CD14-positive monocyte (primary cell): ENCODE data around the gene LTBP2. TPM values are rescaled to one million over a fixed set of nuclear protein-coding genes. Genes with fewer than 3 reads are reported as not detected.

Experiments
- DNase-seq, 3 donors: peaks; one replicate each; pipeline ENCODE4 v3.0.0-alpha.2; 2011 to 2022
- H2AFZ ChIP-seq: 2 replicates; pipeline ENCODE4 v1.6.0; 2012; ENCODE audit warnings: mild to moderate bottlenecking, low read depth, low read length, inconsistent platforms; ENCODE audit not compliant: insufficient read depth, poor library complexity, severe bottlenecking
- H3K27ac ChIP-seq, 2 donors: 1 replicate in 1 of 2; 2 replicates in 1 of 2; pipeline ENCODE4 v1.5.1; 2012 to 2013; ENCODE audit warnings: low read length in 2 of 2, control low read depth in 1 of 2, inconsistent platforms in 1 of 2, low read depth in 1 of 2, mild to moderate bottlenecking in 1 of 2
- H3K27me3 ChIP-seq, 2 donors: one replicate each; pipeline versions ENCODE4 v1.6.0 to v1.6.1; 2011 to 2013; ENCODE audit warnings: low read length in 2 of 2; ENCODE audit not compliant: control insufficient read depth in 2 of 2, insufficient read depth in 2 of 2
- H3K36me3 ChIP-seq, 2 donors: replicated peaks in 1 of 2; 1 replicate in 1 of 2; 2 replicates in 1 of 2; pipeline versions ENCODE4 v1.5.1 to v1.6.1; 2012 to 2013; ENCODE audit warnings: low read length in 2 of 2, control low read depth in 1 of 2, inconsistent platforms in 1 of 2, mild to moderate bottlenecking in 1 of 2; ENCODE audit not compliant: insufficient read depth in 2 of 2, control insufficient read depth in 1 of 2
- H3K4me1 ChIP-seq, 2 donors: 1 replicate in 1 of 2; 2 replicates in 1 of 2; pipeline versions ENCODE4 v1.5.1 to v1.6.1; 2012 to 2013; ENCODE audit warnings: low read length in 2 of 2, control low read depth in 1 of 2, inconsistent platforms in 1 of 2, mild to moderate bottlenecking in 1 of 2, moderate library complexity in 1 of 2; ENCODE audit not compliant: insufficient read depth in 2 of 2, control insufficient read depth in 1 of 2
- H3K4me2 ChIP-seq: replicated peaks from 2 replicates; pipeline ENCODE3; 2012; ENCODE audit warnings: low read length, moderate library complexity, mild to moderate bottlenecking; ENCODE audit not compliant: poor library complexity, severe bottlenecking; ENCODE audit errors: extremely low read depth
- H3K4me3 ChIP-seq, 3 experiments: fragments of 200-600 bp in 1 of 3; sonication (generic) in 1 of 3; replicated peaks in 1 of 3; 1 replicate in 2 of 3; 2 replicates in 1 of 3; pipeline ENCODE4 v1.5.1; 2011 to 2013; ENCODE audit warnings: low read length in 3 of 3, mild to moderate bottlenecking in 3 of 3, control low read depth in 2 of 3, low read depth in 2 of 3, inconsistent platforms in 1 of 3, moderate library complexity in 1 of 3
- H3K79me2 ChIP-seq: 2 replicates; pipeline ENCODE4 v1.6.0; 2012; ENCODE audit warnings: mild to moderate bottlenecking, control low read depth, inconsistent platforms, low read length, moderate library complexity; ENCODE audit not compliant: insufficient read depth
- H3K9ac ChIP-seq: 2 replicates; pipeline ENCODE4 v1.6.0; 2017; ENCODE audit warnings: low read length, mild to moderate bottlenecking; ENCODE audit not compliant: insufficient read depth, poor library complexity, severe bottlenecking
- H3K9me3 ChIP-seq, 2 donors: replicated peaks in 1 of 2; 1 replicate in 1 of 2; 2 replicates in 1 of 2; pipeline versions ENCODE4 v1.5.1 to v1.6.1; 2012 to 2013; ENCODE audit warnings: low read length in 2 of 2, control low read depth in 1 of 2; ENCODE audit not compliant: control insufficient read depth in 1 of 2, insufficient read depth in 1 of 2
- H4K20me1 ChIP-seq: 2 replicates; pipeline ENCODE4 v1.6.0; 2012; ENCODE audit warnings: mild to moderate bottlenecking, low read length, control low read depth, moderate library complexity; ENCODE audit not compliant: insufficient read depth
- H3K27ac Mint-ChIP-seq, 7 donors: one replicate each; pipeline ENCODE4 v1.8.0; 2020; ENCODE audit warnings: mild to moderate bottlenecking in 7 of 7, mixed read lengths in 7 of 7, moderate library complexity in 6 of 7, inconsistent platforms in 2 of 7
- H3K27me3 Mint-ChIP-seq, 3 donors: one replicate each; pipeline ENCODE4 v1.8.0; 2021 to 2022; ENCODE audit warnings: low read depth in 3 of 3, mild to moderate bottlenecking in 3 of 3, mixed read lengths in 3 of 3, moderate library complexity in 3 of 3, inconsistent platforms in 1 of 3
- H3K36me3 Mint-ChIP-seq, 2 donors: one replicate each; pipeline ENCODE4 v1.8.0; 2020; ENCODE audit warnings: mixed read lengths in 2 of 2, inconsistent platforms in 1 of 2, mild to moderate bottlenecking in 1 of 2
- H3K4me1 Mint-ChIP-seq: one replicate; pipeline ENCODE4 v1.8.0; 2020; ENCODE audit warnings: mild to moderate bottlenecking, mixed read lengths
- H3K4me3 Mint-ChIP-seq, 2 donors: one replicate each; pipeline ENCODE4 v1.8.0; 2020; ENCODE audit warnings: mild to moderate bottlenecking in 2 of 2, mixed read lengths in 2 of 2, moderate library complexity in 1 of 2
- H3K9me3 Mint-ChIP-seq, 7 donors: one replicate each; pipeline ENCODE4 v1.8.0; 2020 to 2022; ENCODE audit warnings: mixed read lengths in 7 of 7, mild to moderate bottlenecking in 6 of 7, moderate library complexity in 6 of 7, inconsistent platforms in 2 of 7
- WGBS: methylation state at CpG from one replicate; pipeline ENCODE4 v1.1.5; 2013; ENCODE audit warnings: missing lambda C conversion rate; ENCODE audit not compliant: insufficient coverage; 5-methylcytosine and 5-hydroxymethylcytosine counted together
- intact Hi-C, 2 donors: fragments of 100-400 bp; cut with micrococcal nuclease; formaldehyde crosslinking; loops; one replicate each; pipeline versions ENCODE4 v1.15.0 to v1.15.1; 2023
- polyA plus RNA-seq, 3 donors: library from polyadenylated mRNA; depleted of rRNA in 1 of 3; unstranded in 2 of 3; stranded (reverse) in 1 of 3; fragments of 300-500 nt in 2 of 3; fragments of >200 nt in 1 of 3; fragmentation: Illumina TruSeq in 2 of 3; gene quantifications; 1 replicate in 2 of 3; 2 replicates in 1 of 3; pipeline ENCODE4 v1.2.3, GENCODE V29; 2012 to 2021
- TF ChIP-seq, protein P1 (sequence below): fragments of 200-600 bp; IDR thresholded peaks from one replicate; pipeline ENCODE4 v1.8.0; 2022; ENCODE audit warnings: antibody characterized with exemption, mild to moderate bottlenecking

LTBP2 gene
- polyA plus RNA-seq, 3 donors, result 0.04 to 0.24 (median 0.11) TPM

DNA sequence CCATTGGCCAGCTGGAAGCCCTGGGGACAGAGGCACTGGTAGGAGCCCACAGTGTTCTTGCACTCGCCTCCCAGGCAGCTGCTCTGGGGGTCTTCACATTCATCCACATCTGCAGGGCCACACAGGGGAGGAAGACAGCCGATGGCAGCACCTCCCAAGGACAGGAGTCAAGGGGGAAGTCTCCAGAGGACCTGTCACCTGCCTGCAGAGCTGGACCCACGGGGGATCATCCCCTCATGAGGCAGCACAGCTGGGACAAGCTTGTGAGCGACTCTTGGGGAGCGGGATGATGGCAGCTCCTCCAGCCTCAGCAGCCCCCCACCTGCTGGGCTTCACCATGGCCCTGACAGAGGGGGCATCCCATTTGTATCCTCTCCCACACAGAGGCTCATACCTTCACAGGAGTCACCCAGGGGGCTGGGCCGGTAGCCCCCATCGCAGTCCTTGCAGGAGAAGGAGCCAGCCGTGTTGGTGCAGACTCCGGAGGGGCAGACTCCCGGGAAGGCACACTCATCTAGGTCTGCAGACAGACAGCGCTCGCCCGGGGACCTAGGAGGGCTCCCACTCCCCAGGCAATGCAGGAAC lies 103.1 kb downstream of the LTBP2 start:
- Histone ChIP-seq H3K4me1 (peaks cover 2 to 10% of the 10 kb centered on the region in 2 donors), H3K79me2 (no peaks in the 10 kb centered on the region), H3K27me3 (no peaks in the 10 kb centered on the region), H3K4me3 (no peak overlapping the region), H3K36me3 (no peaks in the 10 kb centered on the region), H3K9me3 (no peaks in the 10 kb centered on the region), H4K20me1 (no peaks in the 10 kb centered on the region), H2AFZ (no peak overlapping the region), H3K4me2 (no peak overlapping the region), H3K27ac (no peak overlapping the region), H3K9ac (no peak overlapping the region)
- Mint-ChIP-seq H3K9me3 (peaks cover 0 to 2% (median 0%) of the 10 kb centered on the region in 7 donors), H3K4me1 (peaks cover 9% of the 10 kb centered on the region), H3K27me3 (peaks cover 1 to 5% (median 3%) of the 10 kb centered on the region in 3 donors), H3K27ac (peak overlapping the region in 1 of 7 donors; percentile 24), H3K4me3 (no peak overlapping the region), H3K36me3 (no peaks in the 10 kb centered on the region)
- TF ChIP-seq, protein P1, sequence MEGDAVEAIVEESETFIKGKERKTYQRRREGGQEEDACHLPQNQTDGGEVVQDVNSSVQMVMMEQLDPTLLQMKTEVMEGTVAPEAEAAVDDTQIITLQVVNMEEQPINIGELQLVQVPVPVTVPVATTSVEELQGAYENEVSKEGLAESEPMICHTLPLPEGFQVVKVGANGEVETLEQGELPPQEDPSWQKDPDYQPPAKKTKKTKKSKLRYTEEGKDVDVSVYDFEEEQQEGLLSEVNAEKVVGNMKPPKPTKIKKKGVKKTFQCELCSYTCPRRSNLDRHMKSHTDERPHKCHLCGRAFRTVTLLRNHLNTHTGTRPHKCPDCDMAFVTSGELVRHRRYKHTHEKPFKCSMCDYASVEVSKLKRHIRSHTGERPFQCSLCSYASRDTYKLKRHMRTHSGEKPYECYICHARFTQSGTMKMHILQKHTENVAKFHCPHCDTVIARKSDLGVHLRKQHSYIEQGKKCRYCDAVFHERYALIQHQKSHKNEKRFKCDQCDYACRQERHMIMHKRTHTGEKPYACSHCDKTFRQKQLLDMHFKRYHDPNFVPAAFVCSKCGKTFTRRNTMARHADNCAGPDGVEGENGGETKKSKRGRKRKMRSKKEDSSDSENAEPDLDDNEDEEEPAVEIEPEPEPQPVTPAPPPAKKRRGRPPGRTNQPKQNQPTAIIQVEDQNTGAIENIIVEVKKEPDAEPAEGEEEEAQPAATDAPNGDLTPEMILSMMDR, result no peak
- WGBS, result 93% methylated on average over 8 of the region's 13 CpGs
- intact Hi-C loops, result no loop called here
- DNase-seq, result no peak

DNA sequence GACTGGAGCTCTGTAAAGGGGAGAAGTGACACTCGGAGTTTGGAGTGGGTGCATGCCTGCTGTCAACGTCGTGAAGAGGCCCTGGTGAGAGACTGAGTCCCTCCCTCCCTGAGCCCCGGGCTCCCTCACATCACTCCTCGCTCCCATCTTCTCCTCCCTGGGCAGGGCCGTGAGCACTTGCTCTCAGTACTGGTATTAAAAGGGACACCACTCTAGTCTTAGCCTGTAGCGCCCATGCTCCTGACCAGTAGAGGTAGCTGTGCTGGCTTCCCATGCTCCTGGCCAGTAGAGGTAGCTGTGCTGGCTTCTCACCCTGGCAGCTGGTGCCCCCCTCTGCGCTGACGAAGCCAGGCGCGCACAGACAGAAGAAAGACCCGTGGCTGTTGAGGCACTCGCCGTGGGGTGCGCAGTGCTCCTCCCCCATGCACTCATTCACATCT lies 103.7 kb downstream of the LTBP2 start:
- H3K27me3 ChIP-seq, result no peaks in the 10 kb centered on the region
- H3K27ac ChIP-seq, result no peak overlapping the region
- H3K79me2 ChIP-seq, result no peaks in the 10 kb centered on the region
- H3K4me3 ChIP-seq, result no peak overlapping the region
- no peaks in the 10 kb centered on the region for H3K36me3 ChIP-seq
- H2AFZ ChIP-seq, result no peak overlapping the region
- Mint-ChIP-seq H3K27me3 (peaks cover 1 to 5% (median 3%) of the 10 kb centered on the region in 3 donors), H3K9me3 (peaks cover 0 to 2% (median 0%) of the 10 kb centered on the region in 7 donors), H3K27ac (no peak overlapping the region), H3K36me3 (no peaks in the 10 kb centered on the region), H3K4me1 (peaks cover 6% of the 10 kb centered on the region), H3K4me3 (no peak overlapping the region)
- intact Hi-C loops, result no loop called here
- 45% methylated on average over 3 of the region's 15 CpGs for WGBS
- no peaks in the 10 kb centered on the region for H3K9me3 ChIP-seq
- no peaks in the 10 kb centered on the region for H4K20me1 ChIP-seq
- no peak overlapping the region for H3K9ac ChIP-seq
- DNase-seq, result no peak
- TF ChIP-seq, protein P1, result no peak
- H3K4me1 ChIP-seq, result peaks cover 0 to 6% of the 10 kb centered on the region in 2 donors
- no peak overlapping the region for H3K4me2 ChIP-seq
